HL-60 (cell line): ENCODE measurements around the gene PDE11A.

ENCODE experiments used
- GABPA ChIP-seq: IDR thresholded peaks from 2 replicates; pipeline ENCODE4 v1.6.1; 2012; ENCODE audit warnings: low read depth
- POLR2AphosphoS5 ChIP-seq: IDR thresholded peaks from 2 replicates; pipeline ENCODE4 v1.6.1; 2012; ENCODE audit warnings: low read depth
- TF ChIP-seq, protein P1 (sequence below): IDR thresholded peaks from one replicate; pipeline ENCODE4 v1.5.1; 2011; ENCODE audit warnings: low read length, control low read depth, inconsistent platforms; ENCODE audit not compliant: insufficient read depth
- TF ChIP-seq, protein P2 (sequence below): IDR thresholded peaks from 2 replicates; pipeline ENCODE4 v1.6.1; 2012; ENCODE audit warnings: low read depth; ENCODE audit not compliant: insufficient replicate concordance

DNA sequence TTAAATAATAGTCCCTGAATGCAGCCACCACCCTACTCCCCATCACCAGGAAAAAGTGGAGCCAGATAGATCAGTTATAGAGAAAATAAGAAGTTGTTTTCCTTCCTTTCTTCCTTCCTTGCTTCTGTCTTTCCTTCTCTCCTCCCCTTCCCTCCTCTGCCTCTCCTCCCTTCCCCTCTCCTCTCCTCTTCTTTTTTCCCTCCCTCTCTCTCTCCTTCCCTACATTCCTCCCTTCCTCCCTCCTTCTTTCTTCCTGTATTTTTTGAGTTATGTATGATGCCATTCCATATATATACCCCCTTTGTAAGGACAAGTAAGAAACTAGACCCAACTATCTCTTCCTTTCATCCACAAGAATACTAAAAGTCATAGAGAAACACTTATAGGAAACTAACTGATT, 414.3 kb downstream of the PDE11A start:
- no peak for TF ChIP-seq POLR2AphosphoS5
- TF ChIP-seq, protein P1, sequence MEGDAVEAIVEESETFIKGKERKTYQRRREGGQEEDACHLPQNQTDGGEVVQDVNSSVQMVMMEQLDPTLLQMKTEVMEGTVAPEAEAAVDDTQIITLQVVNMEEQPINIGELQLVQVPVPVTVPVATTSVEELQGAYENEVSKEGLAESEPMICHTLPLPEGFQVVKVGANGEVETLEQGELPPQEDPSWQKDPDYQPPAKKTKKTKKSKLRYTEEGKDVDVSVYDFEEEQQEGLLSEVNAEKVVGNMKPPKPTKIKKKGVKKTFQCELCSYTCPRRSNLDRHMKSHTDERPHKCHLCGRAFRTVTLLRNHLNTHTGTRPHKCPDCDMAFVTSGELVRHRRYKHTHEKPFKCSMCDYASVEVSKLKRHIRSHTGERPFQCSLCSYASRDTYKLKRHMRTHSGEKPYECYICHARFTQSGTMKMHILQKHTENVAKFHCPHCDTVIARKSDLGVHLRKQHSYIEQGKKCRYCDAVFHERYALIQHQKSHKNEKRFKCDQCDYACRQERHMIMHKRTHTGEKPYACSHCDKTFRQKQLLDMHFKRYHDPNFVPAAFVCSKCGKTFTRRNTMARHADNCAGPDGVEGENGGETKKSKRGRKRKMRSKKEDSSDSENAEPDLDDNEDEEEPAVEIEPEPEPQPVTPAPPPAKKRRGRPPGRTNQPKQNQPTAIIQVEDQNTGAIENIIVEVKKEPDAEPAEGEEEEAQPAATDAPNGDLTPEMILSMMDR = no peak
- TF ChIP-seq, protein P2, sequence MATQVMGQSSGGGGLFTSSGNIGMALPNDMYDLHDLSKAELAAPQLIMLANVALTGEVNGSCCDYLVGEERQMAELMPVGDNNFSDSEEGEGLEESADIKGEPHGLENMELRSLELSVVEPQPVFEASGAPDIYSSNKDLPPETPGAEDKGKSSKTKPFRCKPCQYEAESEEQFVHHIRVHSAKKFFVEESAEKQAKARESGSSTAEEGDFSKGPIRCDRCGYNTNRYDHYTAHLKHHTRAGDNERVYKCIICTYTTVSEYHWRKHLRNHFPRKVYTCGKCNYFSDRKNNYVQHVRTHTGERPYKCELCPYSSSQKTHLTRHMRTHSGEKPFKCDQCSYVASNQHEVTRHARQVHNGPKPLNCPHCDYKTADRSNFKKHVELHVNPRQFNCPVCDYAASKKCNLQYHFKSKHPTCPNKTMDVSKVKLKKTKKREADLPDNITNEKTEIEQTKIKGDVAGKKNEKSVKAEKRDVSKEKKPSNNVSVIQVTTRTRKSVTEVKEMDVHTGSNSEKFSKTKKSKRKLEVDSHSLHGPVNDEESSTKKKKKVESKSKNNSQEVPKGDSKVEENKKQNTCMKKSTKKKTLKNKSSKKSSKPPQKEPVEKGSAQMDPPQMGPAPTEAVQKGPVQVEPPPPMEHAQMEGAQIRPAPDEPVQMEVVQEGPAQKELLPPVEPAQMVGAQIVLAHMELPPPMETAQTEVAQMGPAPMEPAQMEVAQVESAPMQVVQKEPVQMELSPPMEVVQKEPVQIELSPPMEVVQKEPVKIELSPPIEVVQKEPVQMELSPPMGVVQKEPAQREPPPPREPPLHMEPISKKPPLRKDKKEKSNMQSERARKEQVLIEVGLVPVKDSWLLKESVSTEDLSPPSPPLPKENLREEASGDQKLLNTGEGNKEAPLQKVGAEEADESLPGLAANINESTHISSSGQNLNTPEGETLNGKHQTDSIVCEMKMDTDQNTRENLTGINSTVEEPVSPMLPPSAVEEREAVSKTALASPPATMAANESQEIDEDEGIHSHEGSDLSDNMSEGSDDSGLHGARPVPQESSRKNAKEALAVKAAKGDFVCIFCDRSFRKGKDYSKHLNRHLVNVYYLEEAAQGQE = no peak
- TF ChIP-seq GABPA = no peak
